Measurements from ENCODE around the gene SERPINA1.

Gene SERPINA1

DNA sequence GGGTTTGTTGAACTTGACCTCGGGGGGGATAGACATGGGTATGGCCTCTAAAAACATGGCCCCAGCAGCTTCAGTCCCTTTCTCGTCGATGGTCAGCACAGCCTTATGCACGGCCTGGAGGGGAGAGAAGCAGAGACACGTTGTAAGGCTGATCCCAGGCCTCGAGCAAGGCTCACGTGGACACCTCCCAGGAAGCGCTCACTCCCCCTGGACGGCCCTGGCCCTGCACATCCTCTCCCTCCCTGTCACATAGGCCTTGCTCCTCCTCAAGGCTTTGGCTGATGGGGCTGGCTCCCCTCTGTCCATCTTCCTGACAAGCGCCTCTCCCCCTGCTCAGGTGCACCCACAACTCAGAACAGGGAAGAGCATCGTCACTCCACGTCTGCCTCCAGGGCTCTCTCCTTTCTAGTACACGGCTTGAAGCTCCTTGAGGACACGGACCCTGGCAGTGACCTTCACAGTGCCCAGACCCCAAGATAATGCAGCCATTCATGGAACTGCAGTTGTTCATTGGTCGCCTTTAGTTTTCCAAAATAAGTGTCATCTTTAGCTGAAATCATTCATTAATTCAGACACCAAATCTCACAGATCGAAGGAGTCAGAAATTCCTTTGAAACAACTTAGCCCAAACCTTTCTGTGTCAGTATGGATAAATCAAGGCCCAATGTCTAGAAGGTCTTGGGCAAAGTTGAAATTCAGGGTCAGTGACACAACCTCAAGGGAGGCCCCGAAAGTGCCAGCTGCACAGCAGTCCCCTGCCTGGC, 9.7 kb downstream of the SERPINA1 start:
- no peak overlapping the region for H3K4me2 ChIP-seq (ENCODE audit: low read length)
- H4K20me1 ChIP-seq (ENCODE audit: control insufficient read depth, insufficient read depth, low read depth, low read length): no peaks in the 10 kb centered on the region
- H3K4me3 ChIP-seq (ENCODE audit: low read length): no peak overlapping the region
- H3K9me2 ChIP-seq (replicated peaks; ENCODE audit: control insufficient read depth, low read length): no peaks in the 10 kb centered on the region
- H3K36me3 ChIP-seq (ENCODE audit: control insufficient read depth, low read length): no peaks in the 10 kb centered on the region
- no peaks in the 10 kb centered on the region for H3F3A ChIP-seq (ENCODE audit: control insufficient read depth, insufficient read depth)
- H3K9me3 ChIP-seq (ENCODE audit: control insufficient read depth, insufficient read depth, low read length): no peaks in the 10 kb centered on the region
- no peaks in the 10 kb centered on the region for H3K4me1 ChIP-seq (ENCODE audit: control insufficient read depth, low read length)
- TF ChIP-seq, protein P1, sequence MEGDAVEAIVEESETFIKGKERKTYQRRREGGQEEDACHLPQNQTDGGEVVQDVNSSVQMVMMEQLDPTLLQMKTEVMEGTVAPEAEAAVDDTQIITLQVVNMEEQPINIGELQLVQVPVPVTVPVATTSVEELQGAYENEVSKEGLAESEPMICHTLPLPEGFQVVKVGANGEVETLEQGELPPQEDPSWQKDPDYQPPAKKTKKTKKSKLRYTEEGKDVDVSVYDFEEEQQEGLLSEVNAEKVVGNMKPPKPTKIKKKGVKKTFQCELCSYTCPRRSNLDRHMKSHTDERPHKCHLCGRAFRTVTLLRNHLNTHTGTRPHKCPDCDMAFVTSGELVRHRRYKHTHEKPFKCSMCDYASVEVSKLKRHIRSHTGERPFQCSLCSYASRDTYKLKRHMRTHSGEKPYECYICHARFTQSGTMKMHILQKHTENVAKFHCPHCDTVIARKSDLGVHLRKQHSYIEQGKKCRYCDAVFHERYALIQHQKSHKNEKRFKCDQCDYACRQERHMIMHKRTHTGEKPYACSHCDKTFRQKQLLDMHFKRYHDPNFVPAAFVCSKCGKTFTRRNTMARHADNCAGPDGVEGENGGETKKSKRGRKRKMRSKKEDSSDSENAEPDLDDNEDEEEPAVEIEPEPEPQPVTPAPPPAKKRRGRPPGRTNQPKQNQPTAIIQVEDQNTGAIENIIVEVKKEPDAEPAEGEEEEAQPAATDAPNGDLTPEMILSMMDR (IDR thresholded peaks at IDR 0.05; ENCODE audit: low read depth, low read length, poor library complexity, severe bottlenecking): no peak
- TF ChIP-seq EZH2phosphoT487 (IDR thresholded peaks at IDR 0.05; ENCODE audit: borderline replicate concordance, low read length): no peak
- no peak overlapping the region for H3K27ac ChIP-seq (ENCODE audit: low read depth, low read length)
- H3K27me3 ChIP-seq (ENCODE audit: control insufficient read depth, low read length): no peaks in the 10 kb centered on the region; the same call in 1 of the 2 replicates
- H3K79me2 ChIP-seq (ENCODE audit: control insufficient read depth, low read length): no peaks in the 10 kb centered on the region

DNA sequence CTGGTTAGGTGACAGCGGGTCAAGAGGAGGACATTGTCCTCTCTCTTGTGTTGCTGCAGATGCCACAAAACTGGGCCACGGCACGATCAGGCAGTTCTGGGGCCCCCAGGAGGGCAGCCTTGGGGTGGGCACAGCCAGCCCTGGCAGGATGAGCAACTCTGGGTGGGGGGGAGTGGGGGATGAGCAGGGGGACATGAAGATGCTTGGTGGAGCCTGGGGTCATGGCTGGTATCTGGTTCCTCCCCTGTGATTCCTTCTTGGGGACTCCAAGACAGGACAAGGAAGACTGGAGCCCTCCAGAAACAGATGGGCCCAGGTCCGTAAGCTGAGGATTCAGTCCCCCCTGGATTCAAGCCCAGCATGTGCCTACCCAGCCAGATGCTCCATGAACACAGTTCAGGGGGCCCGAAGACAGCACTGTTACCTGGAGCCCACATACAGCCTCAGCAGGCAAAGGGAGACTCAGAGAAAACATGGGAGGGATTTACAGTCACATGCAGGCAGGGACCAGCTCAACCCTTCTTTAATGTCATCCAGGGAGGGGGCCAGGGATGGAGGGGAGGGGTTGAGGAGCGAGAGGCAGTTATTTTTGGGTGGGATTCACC, 10.4 kb downstream of the SERPINA1 start:
- H3K9me2 ChIP-seq (replicated peaks; ENCODE audit: control insufficient read depth, low read length): no peaks in the 10 kb centered on the region
- H4K20me1 ChIP-seq (ENCODE audit: control insufficient read depth, insufficient read depth, low read depth, low read length): no peaks in the 10 kb centered on the region
- no peaks in the 10 kb centered on the region for H3F3A ChIP-seq (ENCODE audit: control insufficient read depth, insufficient read depth)
- H3K4me1 ChIP-seq (ENCODE audit: control insufficient read depth, low read length): no peaks in the 10 kb centered on the region
- H3K27ac ChIP-seq (ENCODE audit: low read depth, low read length): no peak overlapping the region
- no peak for TF ChIP-seq EZH2phosphoT487 (IDR thresholded peaks at IDR 0.05; ENCODE audit: borderline replicate concordance, low read length)
- TF ChIP-seq, protein P1 (IDR thresholded peaks at IDR 0.05; ENCODE audit: low read depth, low read length, poor library complexity, severe bottlenecking): no peak
- no peak overlapping the region for H3K4me2 ChIP-seq (ENCODE audit: low read length)
- no peak overlapping the region for H3K4me3 ChIP-seq (ENCODE audit: low read length)
- no peaks in the 10 kb centered on the region for H3K9me3 ChIP-seq (ENCODE audit: control insufficient read depth, insufficient read depth, low read length)
- H3K36me3 ChIP-seq (ENCODE audit: control insufficient read depth, low read length): no peaks in the 10 kb centered on the region
- no peaks in the 10 kb centered on the region for H3K79me2 ChIP-seq (ENCODE audit: control insufficient read depth, low read length)
- H3K27me3 ChIP-seq (ENCODE audit: control insufficient read depth, low read length): no peaks in the 10 kb centered on the region; the same call in 1 of the 2 replicates

DNA sequence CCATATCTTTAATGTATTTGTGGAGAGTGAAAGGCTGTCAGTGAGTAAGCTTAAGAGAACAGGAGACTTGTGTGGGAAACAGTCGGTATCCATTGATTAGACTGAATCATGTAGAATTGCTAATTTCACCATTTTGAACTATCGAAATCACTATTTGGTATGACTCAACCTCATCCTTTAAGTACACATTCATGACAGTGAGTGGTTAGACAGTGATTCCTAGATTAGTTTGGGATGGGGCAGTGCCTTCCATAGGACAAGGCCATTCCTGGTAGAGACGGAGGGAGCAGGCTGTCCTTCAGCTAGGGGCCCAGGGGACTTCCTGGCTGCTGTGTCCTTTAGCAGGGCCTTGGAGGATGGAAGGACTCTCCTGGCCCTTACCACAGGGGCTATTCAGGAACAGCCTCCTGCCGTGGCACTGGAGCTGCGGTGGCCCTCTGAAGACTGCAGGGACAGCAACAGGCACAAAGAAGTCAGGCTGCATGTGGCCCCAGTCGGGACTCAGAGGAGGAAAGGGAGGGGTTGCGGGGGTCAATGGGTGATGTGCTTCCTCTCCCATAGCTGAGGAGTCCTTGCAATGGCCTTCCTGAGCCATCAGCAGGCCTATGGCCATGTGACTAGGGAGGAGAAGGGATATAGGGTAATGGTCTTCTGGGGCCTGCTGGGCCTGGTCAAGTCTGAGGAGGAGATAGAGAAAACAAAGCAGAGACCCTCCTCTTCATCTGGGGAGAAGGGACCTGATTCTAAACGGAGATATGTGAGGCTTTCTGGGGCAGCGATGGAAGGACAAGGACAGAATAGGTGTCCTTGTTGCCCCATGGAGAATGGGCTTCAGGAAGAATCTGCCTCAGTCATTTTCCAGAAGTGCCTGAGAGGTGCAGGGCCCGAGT, 11.2 kb downstream of the SERPINA1 start:
- Histone ChIP-seq H3K9me3 (ENCODE audit: control insufficient read depth, insufficient read depth, low read length) (no peaks in the 10 kb centered on the region), H3K27ac (ENCODE audit: low read depth, low read length) (no peak overlapping the region), H3K4me2 (ENCODE audit: low read length) (no peak overlapping the region), H3K27me3 (ENCODE audit: control insufficient read depth, low read length) (no peaks in the 10 kb centered on the region; the same call in 1 of the 2 replicates), H3K4me3 (ENCODE audit: low read length) (no peak overlapping the region), H3K36me3 (ENCODE audit: control insufficient read depth, low read length) (no peaks in the 10 kb centered on the region), H3K9me2 (replicated peaks; ENCODE audit: control insufficient read depth, low read length) (no peaks in the 10 kb centered on the region), H4K20me1 (ENCODE audit: control insufficient read depth, insufficient read depth, low read depth, low read length) (no peaks in the 10 kb centered on the region), H3K79me2 (ENCODE audit: control insufficient read depth, low read length) (no peaks in the 10 kb centered on the region), H3F3A (ENCODE audit: control insufficient read depth, insufficient read depth) (no peaks in the 10 kb centered on the region), H3K4me1 (ENCODE audit: control insufficient read depth, low read length) (no peaks in the 10 kb centered on the region)
- TF ChIP-seq, protein P1 (IDR thresholded peaks at IDR 0.05; ENCODE audit: low read depth, low read length, poor library complexity, severe bottlenecking): no peak
- TF ChIP-seq EZH2phosphoT487 (IDR thresholded peaks at IDR 0.05; ENCODE audit: borderline replicate concordance, low read length): no peak

All from DOHH2 (cell line).